Chondrocyte (in vitro differentiated cells): ENCODE measurements around the gene NFE2L2. TPM values are rescaled to one million over a fixed set of nuclear protein-coding genes. Genes with fewer than 3 reads are reported as not detected.
A peak's percentile ranks its signal among the peaks of the same experiment; 100 is the strongest.

ENCODE experiments used
- DNase-seq: peaks from one replicate; pipeline ENCODE4 v3.0.0; 2021; ENCODE audit warnings: mixed read lengths, low spot score
- H3K27ac Mint-ChIP-seq: one replicate; pipeline ENCODE4 v1.8.0; 2021; ENCODE audit warnings: mild to moderate bottlenecking, moderate library complexity, mixed read lengths; ENCODE audit not compliant: unreplicated experiment
- H3K27me3 Mint-ChIP-seq: 2 replicates; pipeline ENCODE4 v1.8.0; 2021; ENCODE audit warnings: low read depth, mixed read lengths
- H3K36me3 Mint-ChIP-seq: 2 replicates; pipeline ENCODE4 v1.8.0; 2021; ENCODE audit warnings: low read depth, mixed read lengths
- H3K4me1 Mint-ChIP-seq: 2 replicates; pipeline ENCODE4 v1.8.0; 2021; ENCODE audit warnings: low read depth, mild to moderate bottlenecking, mixed read lengths
- H3K4me3 Mint-ChIP-seq: one replicate; pipeline ENCODE4 v1.8.0; 2021; ENCODE audit warnings: mild to moderate bottlenecking, moderate library complexity, mixed read lengths; ENCODE audit not compliant: unreplicated experiment
- H3K9me3 Mint-ChIP-seq: 2 replicates; pipeline ENCODE4 v1.8.0; 2021; ENCODE audit warnings: low read depth, mixed read lengths
- total RNA-seq: library from RNA; stranded (reverse); gene quantifications from 3 replicates; pipeline ENCODE4 v1.2.1, GENCODE V29; 2021
- TF ChIP-seq, protein P1 (sequence below): fragments of 200-600 bp; sonication (generic); IDR thresholded peaks from 2 replicates; pipeline ENCODE4 v1.5.0; 2021; ENCODE audit warnings: antibody characterized with exemption, mild to moderate bottlenecking, moderate library complexity

Gene NFE2L2
- total RNA-seq, 1 donor from 2014 or later: 86.8 TPM

DNA sequence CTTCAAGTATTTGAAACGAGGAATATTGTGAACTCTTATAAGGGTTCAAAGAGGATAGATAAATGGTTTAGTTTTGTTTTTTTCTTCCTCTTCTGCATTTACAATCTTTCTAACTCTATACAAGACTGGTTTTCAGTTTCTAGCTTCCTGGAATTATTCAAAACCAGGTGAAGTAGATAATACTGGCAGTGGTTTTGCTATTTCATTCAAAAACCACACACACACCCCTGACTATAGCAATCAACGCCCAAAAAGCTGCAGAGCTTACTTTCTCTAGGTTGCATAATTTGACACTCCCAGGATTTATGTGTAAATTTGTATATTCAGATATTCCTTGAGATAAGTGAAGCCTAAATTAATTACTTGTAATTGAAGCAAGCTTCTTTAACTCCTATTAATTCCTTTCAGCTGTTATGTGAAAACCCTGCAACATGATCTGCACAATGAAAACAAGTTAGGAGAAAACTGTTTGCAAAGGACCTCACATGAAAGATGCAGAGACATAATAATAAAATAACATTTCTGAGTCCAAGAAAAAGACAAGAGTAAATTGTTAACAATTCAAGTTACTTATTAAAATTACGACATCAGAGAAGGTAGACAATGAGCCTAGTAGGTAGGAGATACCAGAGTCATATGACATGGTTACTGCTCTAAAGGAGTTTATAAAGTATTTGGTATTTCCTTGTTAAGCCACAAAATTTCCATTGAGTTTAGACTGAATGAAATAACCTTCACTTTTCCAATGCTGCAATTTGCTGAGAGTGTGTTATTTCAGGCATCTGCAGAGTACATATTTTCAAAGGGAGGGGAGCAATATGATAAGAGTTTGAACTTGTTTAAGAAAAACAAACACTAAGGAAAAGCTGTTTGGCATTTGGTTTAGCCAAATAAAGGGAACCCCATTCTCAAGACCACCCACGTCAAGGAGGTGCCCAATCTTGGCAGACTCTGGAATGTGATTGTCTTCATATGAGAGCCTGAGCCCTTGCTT, 1.6 kb upstream of the NFE2L2 start:
- peaks cover 35% of the 10 kb centered on the region for H3K4me1 Mint-ChIP-seq
- no peak for DNase-seq
- H3K4me3 Mint-ChIP-seq: peak overlapping the region; percentile 92
- no peaks in the 10 kb centered on the region for H3K27me3 Mint-ChIP-seq
- peak overlapping the region; percentile 100 for H3K27ac Mint-ChIP-seq
- TF ChIP-seq, protein P1, sequence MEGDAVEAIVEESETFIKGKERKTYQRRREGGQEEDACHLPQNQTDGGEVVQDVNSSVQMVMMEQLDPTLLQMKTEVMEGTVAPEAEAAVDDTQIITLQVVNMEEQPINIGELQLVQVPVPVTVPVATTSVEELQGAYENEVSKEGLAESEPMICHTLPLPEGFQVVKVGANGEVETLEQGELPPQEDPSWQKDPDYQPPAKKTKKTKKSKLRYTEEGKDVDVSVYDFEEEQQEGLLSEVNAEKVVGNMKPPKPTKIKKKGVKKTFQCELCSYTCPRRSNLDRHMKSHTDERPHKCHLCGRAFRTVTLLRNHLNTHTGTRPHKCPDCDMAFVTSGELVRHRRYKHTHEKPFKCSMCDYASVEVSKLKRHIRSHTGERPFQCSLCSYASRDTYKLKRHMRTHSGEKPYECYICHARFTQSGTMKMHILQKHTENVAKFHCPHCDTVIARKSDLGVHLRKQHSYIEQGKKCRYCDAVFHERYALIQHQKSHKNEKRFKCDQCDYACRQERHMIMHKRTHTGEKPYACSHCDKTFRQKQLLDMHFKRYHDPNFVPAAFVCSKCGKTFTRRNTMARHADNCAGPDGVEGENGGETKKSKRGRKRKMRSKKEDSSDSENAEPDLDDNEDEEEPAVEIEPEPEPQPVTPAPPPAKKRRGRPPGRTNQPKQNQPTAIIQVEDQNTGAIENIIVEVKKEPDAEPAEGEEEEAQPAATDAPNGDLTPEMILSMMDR: no peak
- no peaks in the 10 kb centered on the region for H3K36me3 Mint-ChIP-seq
- no peaks in the 10 kb centered on the region for H3K9me3 Mint-ChIP-seq

DNA sequence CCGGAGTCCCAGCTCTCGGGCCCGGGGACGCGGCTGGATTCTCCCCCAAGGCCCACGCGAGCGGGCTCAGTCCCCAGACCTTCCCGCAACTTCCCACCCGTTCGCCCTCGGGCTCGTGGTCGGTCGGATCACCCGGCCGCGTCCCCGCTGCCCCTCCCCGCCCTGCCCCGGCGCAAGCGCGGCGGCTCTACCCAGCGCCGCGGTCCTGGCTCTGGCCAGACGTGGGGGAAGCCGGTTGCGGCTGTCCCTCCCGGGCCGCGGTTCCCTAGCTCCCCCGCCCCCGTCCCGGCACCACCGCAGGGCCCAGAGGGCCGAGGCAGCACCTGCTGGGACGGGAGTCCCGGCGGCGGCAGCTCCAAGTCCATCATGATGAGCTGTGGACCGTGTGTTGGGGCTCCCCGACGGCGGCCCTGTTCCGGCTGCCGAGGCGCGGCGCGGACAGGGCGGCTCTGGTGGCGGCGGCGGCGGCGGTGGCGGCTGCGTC, 276 bp downstream of the NFE2L2 start:
- no peak for DNase-seq
- H3K27me3 Mint-ChIP-seq: no peaks in the 10 kb centered on the region
- H3K36me3 Mint-ChIP-seq: no peaks in the 10 kb centered on the region
- peak overlapping the region; percentile 100 for H3K27ac Mint-ChIP-seq
- H3K9me3 Mint-ChIP-seq: no peaks in the 10 kb centered on the region
- peaks cover 49% of the 10 kb centered on the region for H3K4me1 Mint-ChIP-seq
- H3K4me3 Mint-ChIP-seq: peak overlapping the region; percentile 92
- TF ChIP-seq, protein P1: no peak

DNA sequence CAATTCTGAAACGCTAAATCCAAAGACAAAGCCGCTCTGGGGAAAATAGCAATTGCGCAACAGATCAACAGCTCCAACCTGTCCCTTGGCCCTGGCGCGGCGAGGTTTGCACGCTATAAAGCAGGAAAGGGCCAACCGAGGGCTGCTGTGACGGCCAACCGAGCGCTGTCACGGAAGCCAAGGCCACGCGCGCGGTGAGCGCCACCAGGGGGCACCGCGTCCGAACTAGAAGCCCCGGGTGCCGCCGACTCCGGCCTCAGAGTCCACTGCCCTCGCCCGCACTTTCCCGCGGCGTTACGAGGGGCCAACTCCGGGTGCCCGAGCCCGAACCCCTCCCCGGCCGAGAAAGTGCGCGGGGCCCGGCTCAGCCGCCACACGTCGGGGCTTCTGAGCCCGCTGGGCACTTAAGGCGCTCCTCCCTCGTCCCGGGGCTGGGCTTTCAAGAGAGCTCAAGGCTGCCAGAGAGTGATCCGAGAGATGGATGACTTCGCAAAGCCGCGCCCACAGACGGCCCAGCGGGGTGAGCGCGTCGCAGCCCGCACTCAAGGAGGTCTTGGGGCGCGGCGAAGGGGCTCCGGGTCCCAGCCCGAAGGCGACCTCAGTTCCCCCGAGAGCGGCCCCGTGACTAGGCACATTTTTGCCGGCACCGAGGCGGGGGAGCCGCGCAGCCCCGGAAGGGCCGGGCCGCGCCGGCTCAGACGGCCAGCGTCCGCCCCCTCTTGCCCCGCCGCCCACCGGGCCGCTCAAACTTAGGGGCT, 897 bp downstream of the NFE2L2 start:
- no peaks in the 10 kb centered on the region for H3K9me3 Mint-ChIP-seq

DNA sequence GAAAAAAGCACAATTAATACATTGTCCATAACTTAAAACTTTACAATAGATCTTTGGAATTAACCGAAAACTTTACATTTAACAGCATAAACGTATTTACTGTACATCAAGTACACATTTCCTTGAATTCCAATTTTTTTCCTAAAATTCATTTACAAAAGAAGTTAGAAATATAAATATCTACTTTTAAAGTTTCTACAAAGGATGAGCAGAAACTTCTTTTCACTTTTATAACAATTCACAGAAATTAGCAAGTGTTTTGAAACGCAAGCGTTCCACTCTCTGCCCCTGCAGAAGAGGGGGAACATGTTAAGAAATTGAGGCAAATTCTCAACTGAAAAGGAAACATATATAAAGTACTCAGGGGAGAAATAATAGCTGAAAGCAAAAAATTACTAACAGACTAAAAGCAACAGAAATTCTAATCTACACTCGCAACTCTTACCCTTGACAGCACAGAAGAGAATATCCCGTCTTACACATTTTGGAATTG, 1.5 kb downstream of the NFE2L2 start:
- Mint-ChIP-seq H3K4me3 (peak overlapping the region; percentile 92), H3K4me1 (peaks cover 61% of the 10 kb centered on the region), H3K27ac (peak overlapping the region; percentile 94), H3K36me3 (peaks cover 1% of the 10 kb centered on the region), H3K27me3 (no peaks in the 10 kb centered on the region), H3K9me3 (peaks cover 4% of the 10 kb centered on the region)
- TF ChIP-seq, protein P1: no peak
- DNase-seq: no peak

More for the DNA sequence above, 897 bp downstream of the NFE2L2 start:
- H3K4me3 Mint-ChIP-seq: peak overlapping the region; percentile 92
- H3K36me3 Mint-ChIP-seq: no peaks in the 10 kb centered on the region
- DNase-seq: peak; percentile 99
- H3K27me3 Mint-ChIP-seq: no peaks in the 10 kb centered on the region
- TF ChIP-seq, protein P1: peak; percentile 91
- H3K27ac Mint-ChIP-seq: peak overlapping the region; percentile 94
- H3K4me1 Mint-ChIP-seq: peaks cover 55% of the 10 kb centered on the region

DNA sequence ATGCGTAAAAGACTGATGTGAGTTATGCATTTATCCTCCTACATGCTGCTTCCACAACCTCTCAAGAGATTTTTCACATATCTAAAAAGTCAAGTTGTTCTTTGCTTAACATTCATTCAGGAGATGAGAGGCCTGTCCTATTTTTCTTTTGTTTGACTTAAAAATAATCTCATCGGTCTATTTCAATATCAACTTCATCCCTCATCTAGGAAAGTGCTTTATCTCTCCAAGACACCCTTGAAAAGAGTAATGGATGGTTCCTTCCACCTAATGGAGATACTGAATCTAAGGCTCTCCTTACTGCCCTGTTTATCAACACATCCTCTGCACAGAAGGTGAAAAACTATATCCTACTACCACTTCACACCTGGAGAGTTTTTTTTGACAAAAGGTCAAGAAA, 2.4 kb downstream of the NFE2L2 start:
- peaks cover 4% of the 10 kb centered on the region for H3K9me3 Mint-ChIP-seq
- DNase-seq: no peak
- TF ChIP-seq, protein P1: no peak
- H3K36me3 Mint-ChIP-seq: peaks cover 1% of the 10 kb centered on the region
- H3K4me3 Mint-ChIP-seq: peak overlapping the region; percentile 92
- H3K4me1 Mint-ChIP-seq: peaks cover 65% of the 10 kb centered on the region
- H3K27ac Mint-ChIP-seq: peak overlapping the region; percentile 94
- H3K27me3 Mint-ChIP-seq: no peaks in the 10 kb centered on the region
